ENCODE measurements around the gene PIP4K2C. TPM values are rescaled to one million over a fixed set of nuclear protein-coding genes. Genes with fewer than 3 reads are reported as not detected.

The PIP4K2C gene
- total RNA-seq, 3 donors from 2014 or later (not counting 1 experiment from before 2014, with no cell fraction given): 41.0 to 62.9 (median 52.0) TPM

- Mint-ChIP-seq H3K36me3 (no peaks in the 10 kb centered on the region), H3K27ac (no peak overlapping the region), H3K4me3 (peak overlapping the region; percentile 67), H3K4me1 (peaks cover 6 to 12% of the 10 kb centered on the region in 2 donors), H3K27me3 (ENCODE audit: low read depth in 2 of 2) (peaks cover 0 to 5% of the 10 kb centered on the region in 2 donors), H3K9me3 (no peaks in the 10 kb centered on the region)
- Histone ChIP-seq H3K36me3 (ENCODE audit: control insufficient read depth, insufficient read depth, low read length) (peaks cover 4% of the 10 kb centered on the region), H3K4me1 (ENCODE audit: control insufficient read depth, insufficient read depth, low read length) (peaks cover 34% of the 10 kb centered on the region), H3K27me3 (ENCODE audit: control insufficient read depth, insufficient read depth, low read length) (peaks cover 5% of the 10 kb centered on the region), H3K4me3 (ENCODE audit: low read length) (no peak overlapping the region), H3K27ac (ENCODE audit: low read length) (no peak overlapping the region), H3K9me3 (ENCODE audit: control insufficient read depth, insufficient read depth, low read length) (no peaks in the 10 kb centered on the region)
- ATAC-seq (no peak), DNase-seq (no peak)
- WGBS (ENCODE audit: insufficient coverage): 93% methylated on average over 10 of the region's 10 CpGs
- intact Hi-C loops (cut with micrococcal nuclease): no loop called here
- TF ChIP-seq CTCF (IDR thresholded peaks at IDR 0.05): no peak
Measured at GRCh38 chr12:57612711-57613426, 21.9 kb downstream of the PIP4K2C start.

GRCh38 chr12:57613427-57614109, 22.6 kb downstream of the PIP4K2C start:
- WGBS (ENCODE audit: insufficient coverage): 88% methylated on average over 8 of the region's 10 CpGs
- Histone ChIP-seq H3K4me1 (ENCODE audit: control insufficient read depth, insufficient read depth, low read length) (peaks cover 34% of the 10 kb centered on the region), H3K36me3 (ENCODE audit: control insufficient read depth, insufficient read depth, low read length) (peaks cover 4% of the 10 kb centered on the region), H3K27ac (ENCODE audit: low read length) (no peak overlapping the region), H3K9me3 (ENCODE audit: control insufficient read depth, insufficient read depth, low read length) (no peaks in the 10 kb centered on the region), H3K27me3 (ENCODE audit: control insufficient read depth, insufficient read depth, low read length) (peaks cover 5% of the 10 kb centered on the region), H3K4me3 (ENCODE audit: low read length) (no peak overlapping the region)
- DNase-seq: no peak
- H3K36me3 Mint-ChIP-seq: no peaks in the 10 kb centered on the region
- TF ChIP-seq CTCF (IDR thresholded peaks at IDR 0.05): no peak
- intact Hi-C loops (cut with micrococcal nuclease): no loop called here
- H3K27ac Mint-ChIP-seq: no peak overlapping the region
- H3K4me3 Mint-ChIP-seq: no peak overlapping the region
- no peaks in the 10 kb centered on the region for H3K9me3 Mint-ChIP-seq
- ATAC-seq: no peak
- peaks cover under 1 to 10% of the 10 kb centered on the region in 2 donors for H3K27me3 Mint-ChIP-seq (ENCODE audit: low read depth in 2 of 2)
- H3K4me1 Mint-ChIP-seq: peaks cover 6 to 12% of the 10 kb centered on the region in 2 donors

GRCh38 chr12:57614178-57614947, 23.4 kb downstream of the PIP4K2C start:
- Histone ChIP-seq H3K27ac (ENCODE audit: low read length) (no peak overlapping the region), H3K36me3 (ENCODE audit: control insufficient read depth, insufficient read depth, low read length) (no peaks in the 10 kb centered on the region), H3K27me3 (ENCODE audit: control insufficient read depth, insufficient read depth, low read length) (peaks cover 11% of the 10 kb centered on the region), H3K4me3 (ENCODE audit: low read length) (no peak overlapping the region), H3K4me1 (ENCODE audit: control insufficient read depth, insufficient read depth, low read length) (peaks cover 36% of the 10 kb centered on the region), H3K9me3 (ENCODE audit: control insufficient read depth, insufficient read depth, low read length) (no peaks in the 10 kb centered on the region)
- Mint-ChIP-seq H3K4me3 (no peak overlapping the region), H3K9me3 (no peaks in the 10 kb centered on the region), H3K36me3 (no peaks in the 10 kb centered on the region), H3K27me3 (ENCODE audit: low read depth in 2 of 2) (peaks cover 8 to 17% of the 10 kb centered on the region in 2 donors), H3K4me1 (peaks cover 12 to 18% of the 10 kb centered on the region in 2 donors), H3K27ac (no peak overlapping the region)
- intact Hi-C loops (cut with micrococcal nuclease): no loop called here
- WGBS (ENCODE audit: insufficient coverage): 32% methylated on average over 10 of the region's 14 CpGs
- ATAC-seq (peak in 1 of 3 donors; percentile 15), DNase-seq (peak in 1 of 2 donors; percentile 26)
- TF ChIP-seq CTCF (IDR thresholded peaks at IDR 0.05): no peak
